Measurements from ENCODE around the gene ACOD1.

The ACOD1 gene

GRCh38 chr13:76991432-76991795, 43.1 kb downstream of the ACOD1 start:
- peak overlapping the region; percentile 71 for H3K4me3 ChIP-seq (ENCODE audit: low read depth, low read length)
- no peak for TF ChIP-seq CTCF (IDR thresholded peaks at IDR 0.05; ENCODE audit: low read depth, low read length)

- no peak for TF ChIP-seq CTCF (IDR thresholded peaks at IDR 0.05; ENCODE audit: low read depth, low read length)
- peak within 1 kb of the TSS; percentile 71 for H3K4me3 ChIP-seq (ENCODE audit: low read depth, low read length)
Observed at GRCh38 chr13:76991796-76992547, 43.7 kb downstream of the ACOD1 start, which contains the start of gene CLN5. Gene CLN5 (plus strand): TSS chr13:76992081. CDS start chr13:76992099, 18 bp downstream.

GRCh38 chr13:76992548-76993001, 44.3 kb downstream of the ACOD1 start:
- TF ChIP-seq CTCF (IDR thresholded peaks at IDR 0.05; ENCODE audit: low read depth, low read length): no peak

GRCh38 chr13:76993021-76993420, 44.7 kb downstream of the ACOD1 start:
- no peak for TF ChIP-seq CTCF (IDR thresholded peaks at IDR 0.05; ENCODE audit: low read depth, low read length)
- peak overlapping the region; percentile 71 for H3K4me3 ChIP-seq (ENCODE audit: low read depth, low read length)

More at GRCh38 chr13:76992548-76993001, 44.3 kb downstream of the ACOD1 start:
- peak overlapping the region; percentile 71 for H3K4me3 ChIP-seq (ENCODE audit: low read depth, low read length)

GRCh38 chr13:76993473-76993872, 45.2 kb downstream of the ACOD1 start:
- H3K4me3 ChIP-seq (ENCODE audit: low read depth, low read length): no peak overlapping the region
- TF ChIP-seq CTCF (IDR thresholded peaks at IDR 0.05; ENCODE audit: low read depth, low read length): no peak

- no peak overlapping the region for H3K4me3 ChIP-seq (ENCODE audit: low read depth, low read length)
- no peak for TF ChIP-seq CTCF (IDR thresholded peaks at IDR 0.05; ENCODE audit: low read depth, low read length)
Observed at GRCh38 chr13:76994281-76994680, 46.0 kb downstream of the ACOD1 start.

- H3K4me3 ChIP-seq (ENCODE audit: low read depth, low read length): no peak overlapping the region
- TF ChIP-seq CTCF (IDR thresholded peaks at IDR 0.05; ENCODE audit: low read depth, low read length): no peak
Observed at GRCh38 chr13:77000475-77000874, 52.2 kb downstream of the ACOD1 start.

Data from WI38 (cell line).